Measurements from ENCODE around the gene SPEF2.

Gene SPEF2

DNA sequence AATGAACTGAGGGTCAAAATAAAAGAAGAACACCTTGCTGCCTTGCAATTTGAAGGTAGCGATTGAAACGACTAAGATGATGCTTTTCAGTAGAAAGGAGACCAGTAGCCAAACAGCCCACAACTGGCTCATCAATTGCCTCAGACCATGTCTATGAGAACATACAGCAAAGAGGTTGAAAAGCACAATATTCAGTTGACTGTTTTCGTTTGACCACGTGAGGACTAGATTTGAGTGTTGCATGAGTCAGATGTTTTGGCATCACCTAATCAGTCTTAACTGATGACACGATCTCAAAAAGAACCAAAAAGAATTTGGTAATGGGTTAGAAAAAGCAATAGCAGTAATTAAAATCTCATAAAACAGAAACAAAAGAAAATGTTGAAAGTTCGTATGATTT, 156.3 kb downstream of the SPEF2 start:
- Mint-ChIP-seq H3K4me3 (no peak overlapping the region), H3K27ac (peak overlapping the region; percentile 64), H3K36me3 (ENCODE audit: low read depth) (no peaks in the 10 kb centered on the region), H3K4me1 (ENCODE audit: low read depth) (peaks cover 59% of the 10 kb centered on the region), H3K27me3 (no peaks in the 10 kb centered on the region), H3K9me3 (no peaks in the 10 kb centered on the region)

DNA sequence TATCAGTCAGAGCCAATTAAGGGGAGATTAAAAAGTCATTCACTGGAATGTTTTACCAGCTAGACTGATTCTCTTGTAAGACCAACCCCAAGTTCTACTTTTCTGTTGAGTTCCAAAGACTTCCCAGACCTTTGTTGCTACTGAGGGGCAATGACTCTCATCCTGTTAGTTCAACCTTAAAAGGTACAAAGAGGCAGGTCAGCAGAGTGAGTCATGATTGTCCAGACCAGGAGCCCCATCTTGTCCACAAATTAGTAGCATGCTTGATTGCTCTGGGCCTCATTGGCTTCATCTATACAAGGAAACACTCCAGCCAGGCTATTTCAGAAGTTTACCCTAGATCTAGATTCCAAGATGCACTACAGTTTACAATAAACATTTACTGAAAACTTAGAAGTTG, 159.1 kb downstream of the SPEF2 start:
- Mint-ChIP-seq H3K4me1 (ENCODE audit: low read depth) (peaks cover 77% of the 10 kb centered on the region), H3K36me3 (ENCODE audit: low read depth) (no peaks in the 10 kb centered on the region), H3K9me3 (no peaks in the 10 kb centered on the region), H3K27ac (no peak overlapping the region), H3K27me3 (no peaks in the 10 kb centered on the region), H3K4me3 (no peak overlapping the region)

- Mint-ChIP-seq H3K4me3 (peak overlapping the region; percentile 24), H3K4me1 (ENCODE audit: low read depth) (peaks cover 77% of the 10 kb centered on the region)
These were observed 159.9 kb downstream of the SPEF2 start for GRCh38 chr5:35777358-35778087.

DNA sequence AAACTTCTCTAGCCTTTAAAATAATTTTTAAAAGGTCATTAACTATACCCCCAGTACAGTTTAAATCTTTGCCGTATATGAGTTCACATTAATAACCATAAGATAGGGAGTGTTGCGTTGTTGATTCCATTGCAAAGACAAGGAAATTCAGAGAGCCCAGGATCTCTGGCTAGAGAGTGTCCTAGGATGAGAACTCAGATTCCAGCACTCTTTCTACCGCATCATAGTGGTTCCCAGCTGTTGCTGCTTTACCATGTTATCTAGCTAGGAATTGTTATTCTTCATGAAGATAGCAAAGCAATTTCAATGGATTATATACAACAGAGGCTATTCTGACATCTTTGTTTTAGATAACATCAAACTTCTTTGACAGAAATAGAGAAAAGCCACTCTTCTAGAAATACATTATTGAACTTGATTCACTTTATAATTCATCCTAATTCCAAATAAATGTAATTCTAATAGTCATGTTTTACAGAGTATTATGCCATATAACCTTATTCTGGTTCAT, 160.7 kb downstream of the SPEF2 start:
- no peaks in the 10 kb centered on the region for H3K27me3 Mint-ChIP-seq
- H3K4me1 Mint-ChIP-seq (ENCODE audit: low read depth): peaks cover 82% of the 10 kb centered on the region
- H3K9me3 Mint-ChIP-seq: no peaks in the 10 kb centered on the region
- no peak overlapping the region for H3K4me3 Mint-ChIP-seq
- H3K36me3 Mint-ChIP-seq (ENCODE audit: low read depth): no peaks in the 10 kb centered on the region
- H3K27ac Mint-ChIP-seq: peak overlapping the region; percentile 81

More at GRCh38 chr5:35777358-35778087, 159.9 kb downstream of the SPEF2 start:
- no peaks in the 10 kb centered on the region for H3K27me3 Mint-ChIP-seq
- H3K27ac Mint-ChIP-seq: peak overlapping the region; percentile 81
- H3K36me3 Mint-ChIP-seq (ENCODE audit: low read depth): no peaks in the 10 kb centered on the region
- H3K9me3 Mint-ChIP-seq: no peaks in the 10 kb centered on the region

DNA sequence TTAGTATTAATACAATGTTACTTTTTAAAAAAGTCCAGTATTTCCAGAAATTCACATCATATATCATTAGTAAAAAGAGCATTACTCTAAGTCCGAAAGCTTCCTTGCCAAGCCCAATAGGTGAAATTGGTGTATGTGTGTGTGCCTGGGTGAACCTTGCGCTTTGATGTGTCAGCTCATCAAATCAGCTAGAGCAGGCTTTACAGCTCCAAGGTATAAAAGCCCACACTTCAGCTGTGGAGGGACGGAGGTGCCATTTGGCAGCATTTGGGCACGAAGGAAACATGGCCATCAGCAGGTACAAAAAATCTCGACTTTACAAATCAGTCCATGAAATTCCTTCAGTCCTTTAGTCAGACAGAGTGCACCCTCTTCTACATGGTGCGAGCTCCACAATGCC, 162.6 kb downstream of the SPEF2 start:
- peaks cover 81% of the 10 kb centered on the region for H3K4me1 Mint-ChIP-seq (ENCODE audit: low read depth)
- no peaks in the 10 kb centered on the region for H3K27me3 Mint-ChIP-seq
- no peaks in the 10 kb centered on the region for H3K9me3 Mint-ChIP-seq
- peak overlapping the region; percentile 87 for H3K27ac Mint-ChIP-seq
- peak overlapping the region; percentile 71 for H3K4me3 Mint-ChIP-seq
- H3K36me3 Mint-ChIP-seq (ENCODE audit: low read depth): no peaks in the 10 kb centered on the region

GRCh38 chr5:35781181-35781790, 163.6 kb downstream of the SPEF2 start:
- H3K4me1 Mint-ChIP-seq (ENCODE audit: low read depth): peaks cover 88% of the 10 kb centered on the region

GRCh38 chr5:35783551-35783950, 165.9 kb downstream of the SPEF2 start:
- H3K9me3 Mint-ChIP-seq: no peaks in the 10 kb centered on the region
- peaks cover 90% of the 10 kb centered on the region for H3K4me1 Mint-ChIP-seq (ENCODE audit: low read depth)
- H3K4me3 Mint-ChIP-seq: no peak overlapping the region

More at GRCh38 chr5:35781181-35781790, 163.6 kb downstream of the SPEF2 start:
- no peaks in the 10 kb centered on the region for H3K27me3 Mint-ChIP-seq
- no peaks in the 10 kb centered on the region for H3K36me3 Mint-ChIP-seq (ENCODE audit: low read depth)
- peak overlapping the region; percentile 78 for H3K27ac Mint-ChIP-seq
- no peaks in the 10 kb centered on the region for H3K9me3 Mint-ChIP-seq
- H3K4me3 Mint-ChIP-seq: peak overlapping the region; percentile 53

GRCh38 chr5:35785601-35786085, 168.0 kb downstream of the SPEF2 start:
- Mint-ChIP-seq H3K9me3 (no peaks in the 10 kb centered on the region), H3K36me3 (ENCODE audit: low read depth) (no peaks in the 10 kb centered on the region), H3K4me3 (peak overlapping the region; percentile 47), H3K4me1 (ENCODE audit: low read depth) (peaks cover 92% of the 10 kb centered on the region), H3K27ac (peak overlapping the region; percentile 94), H3K27me3 (no peaks in the 10 kb centered on the region)

More at GRCh38 chr5:35783551-35783950, 165.9 kb downstream of the SPEF2 start:
- Mint-ChIP-seq H3K27me3 (no peaks in the 10 kb centered on the region), H3K36me3 (ENCODE audit: low read depth) (no peaks in the 10 kb centered on the region), H3K27ac (peak overlapping the region; percentile 90)

DNA sequence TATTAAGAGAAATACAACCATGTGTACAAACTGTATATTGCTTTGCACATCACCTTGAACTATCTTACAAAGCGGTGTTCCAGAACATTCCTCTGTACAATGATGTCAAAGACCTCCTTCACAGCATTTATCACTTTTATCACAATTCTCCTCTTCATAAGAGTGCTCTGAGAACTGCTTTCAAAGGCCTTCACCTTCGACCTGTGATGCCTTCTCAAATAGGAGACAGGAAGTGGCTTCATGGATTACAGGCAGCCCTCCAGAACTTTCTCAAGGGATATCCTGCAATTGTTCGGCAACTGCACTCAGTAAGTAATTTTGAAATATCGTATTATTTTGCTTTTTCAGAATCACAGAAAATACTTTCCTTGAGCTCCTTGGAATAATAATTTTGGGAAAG, 171.1 kb downstream of the SPEF2 start:
- no peaks in the 10 kb centered on the region for H3K36me3 Mint-ChIP-seq (ENCODE audit: low read depth)
- no peak overlapping the region for H3K27ac Mint-ChIP-seq
- H3K4me1 Mint-ChIP-seq (ENCODE audit: low read depth): peaks cover 94% of the 10 kb centered on the region
- H3K4me3 Mint-ChIP-seq: no peak overlapping the region
- no peaks in the 10 kb centered on the region for H3K27me3 Mint-ChIP-seq
- H3K9me3 Mint-ChIP-seq: no peaks in the 10 kb centered on the region

DNA sequence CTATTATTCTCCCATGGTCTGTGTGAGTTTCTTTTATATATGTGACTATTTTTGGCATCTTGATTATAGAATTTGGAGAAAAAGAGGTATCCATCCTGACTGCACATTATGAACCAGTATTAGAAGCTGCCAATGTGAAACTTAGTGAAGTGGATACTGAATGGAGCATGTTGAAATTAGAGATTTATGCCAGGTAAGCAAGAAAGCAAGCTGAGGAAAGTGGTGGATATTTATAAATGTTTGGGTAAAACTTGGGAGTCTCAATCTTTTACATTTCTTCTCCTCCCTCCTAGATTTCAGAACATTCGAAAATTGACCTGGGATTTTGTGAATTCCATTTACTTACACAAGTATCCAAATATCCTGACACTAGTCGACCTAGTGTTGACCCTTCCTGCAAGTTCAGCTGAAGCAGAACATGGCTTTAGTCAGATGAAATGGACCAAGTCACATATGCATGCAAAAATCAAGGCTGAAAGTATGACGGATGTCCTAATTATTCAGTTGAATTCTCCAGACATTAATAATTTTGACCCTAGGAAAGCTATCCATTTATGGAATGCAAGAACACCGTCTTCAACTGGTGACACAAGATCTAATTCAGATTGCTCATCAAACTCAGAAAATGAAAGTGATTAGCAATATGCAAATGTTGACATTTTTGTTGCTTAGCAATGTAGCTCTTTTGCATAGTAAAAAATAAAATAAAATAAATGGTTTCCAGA, 172.2 kb downstream of the SPEF2 start:
- H3K27ac Mint-ChIP-seq: peak overlapping the region; percentile 78
- H3K36me3 Mint-ChIP-seq (ENCODE audit: low read depth): no peaks in the 10 kb centered on the region
- H3K4me1 Mint-ChIP-seq (ENCODE audit: low read depth): peaks cover 94% of the 10 kb centered on the region
- H3K27me3 Mint-ChIP-seq: no peaks in the 10 kb centered on the region
- H3K9me3 Mint-ChIP-seq: no peaks in the 10 kb centered on the region
- peak overlapping the region; percentile 24 for H3K4me3 Mint-ChIP-seq

GRCh38 chr5:35790457-35790822, 172.8 kb downstream of the SPEF2 start:
- H3K27me3 Mint-ChIP-seq: no peaks in the 10 kb centered on the region
- H3K9me3 Mint-ChIP-seq: no peaks in the 10 kb centered on the region
- peak overlapping the region; percentile 78 for H3K27ac Mint-ChIP-seq
- peak overlapping the region; percentile 24 for H3K4me3 Mint-ChIP-seq
- H3K36me3 Mint-ChIP-seq (ENCODE audit: low read depth): no peaks in the 10 kb centered on the region
- peaks cover 95% of the 10 kb centered on the region for H3K4me1 Mint-ChIP-seq (ENCODE audit: low read depth)

DNA sequence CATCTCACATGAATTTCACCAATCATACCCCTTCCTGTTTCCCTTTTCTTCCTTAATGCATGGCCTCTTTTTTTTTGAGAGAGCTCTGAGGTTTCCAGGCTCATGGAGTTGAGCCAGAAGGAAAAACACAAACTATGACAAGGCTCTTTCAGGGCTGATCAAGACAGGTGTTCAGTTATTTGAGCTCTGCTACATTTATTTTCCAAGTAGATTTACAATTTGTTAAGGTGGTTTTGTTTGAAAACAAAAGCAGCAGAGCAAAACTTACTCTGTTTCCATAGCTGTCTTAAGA, 176.6 kb downstream of the SPEF2 start:
- no peaks in the 10 kb centered on the region for H3K27me3 Mint-ChIP-seq
- peak overlapping the region; percentile 95 for H3K27ac Mint-ChIP-seq
- H3K4me1 Mint-ChIP-seq (ENCODE audit: low read depth): peaks cover 88% of the 10 kb centered on the region
- H3K9me3 Mint-ChIP-seq: no peaks in the 10 kb centered on the region
- peak overlapping the region; percentile 35 for H3K4me3 Mint-ChIP-seq
- no peaks in the 10 kb centered on the region for H3K36me3 Mint-ChIP-seq (ENCODE audit: low read depth)

- Mint-ChIP-seq H3K27me3 (no peaks in the 10 kb centered on the region), H3K4me3 (peak overlapping the region; percentile 46), H3K9me3 (no peaks in the 10 kb centered on the region), H3K27ac (peak overlapping the region; percentile 95), H3K4me1 (ENCODE audit: low read depth) (peaks cover 83% of the 10 kb centered on the region), H3K36me3 (ENCODE audit: low read depth) (no peaks in the 10 kb centered on the region)
These were observed 177.2 kb downstream of the SPEF2 start for GRCh38 chr5:35794684-35795375.

DNA sequence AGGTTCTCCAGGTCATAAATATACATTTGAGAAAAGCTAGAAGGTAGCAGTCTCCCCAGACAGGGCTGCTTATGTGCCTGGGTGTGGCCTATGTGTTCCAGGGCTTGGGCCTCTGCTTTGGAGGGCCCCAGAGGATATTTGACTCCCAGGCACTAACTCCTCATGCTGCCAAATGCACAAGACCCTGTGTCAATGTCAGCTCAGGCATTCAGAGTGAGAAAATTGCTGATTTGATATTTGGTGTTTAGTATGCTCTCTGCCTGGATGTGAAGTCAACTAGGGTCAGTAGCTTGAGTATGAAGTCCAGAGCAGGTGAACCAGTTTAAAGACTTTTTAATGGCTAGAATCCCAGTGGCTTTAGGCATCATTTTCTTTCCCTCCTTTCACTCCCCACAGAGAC, 181.5 kb downstream of the SPEF2 start:
- H3K4me1 Mint-ChIP-seq (ENCODE audit: low read depth): peaks cover 65% of the 10 kb centered on the region
- no peaks in the 10 kb centered on the region for H3K27me3 Mint-ChIP-seq
- H3K4me3 Mint-ChIP-seq: no peak overlapping the region
- H3K9me3 Mint-ChIP-seq: no peaks in the 10 kb centered on the region
- no peak overlapping the region for H3K27ac Mint-ChIP-seq
- H3K36me3 Mint-ChIP-seq (ENCODE audit: low read depth): no peaks in the 10 kb centered on the region

All from stimulated activated naive CD8-positive, alpha-beta T cell treated with anti-CD3 and anti-CD28 coated beads, Interleukin-15, Interleukin-2, amounts not matched to agents 100 ng/mL and 50 ng/mL, for 24 hours (primary cell).